ENCODE results near the gene RNF8. TPM values are rescaled to one million over a fixed set of nuclear protein-coding genes. Genes with fewer than 3 reads are reported as not detected.

Gene RNF8
- total and polyA plus RNA-seq, 2 experiments from 2014 or later = 38.5 to 49.9 TPM

- TF ChIP-seq CTCF (IDR thresholded peaks at IDR 0.05; ENCODE audit: low read depth, low read length) = no peak
- H3K4me3 ChIP-seq = no peak overlapping the region
- DNase-seq (ENCODE audit: low read depth in 1 of 2, low spot score in 1 of 2) = no peak
- peaks cover 8% of the 10 kb centered on the region for H3K4me1 ChIP-seq (ENCODE audit: low read depth)
- H3K9me3 ChIP-seq (ENCODE audit: low read depth) = no peaks in the 10 kb centered on the region
- H3K36me3 ChIP-seq = peaks cover 30% of the 10 kb centered on the region
- H3K27ac ChIP-seq = peak overlapping the region; percentile 79
- no peaks in the 10 kb centered on the region for H3K27me3 ChIP-seq
These were observed 34.6 kb upstream of the RNF8 start for GRCh38 chr6:37319156-37319555.

GRCh38 chr6:37319856-37320480 lies 33.8 kb upstream of the RNF8 start:
- no peaks in the 10 kb centered on the region for H3K9me3 ChIP-seq (ENCODE audit: low read depth)
- no peak for DNase-seq (ENCODE audit: low read depth in 1 of 2, low spot score in 1 of 2)
- peak overlapping the region; percentile 79 for H3K27ac ChIP-seq
- H3K27me3 ChIP-seq = no peaks in the 10 kb centered on the region
- no peak overlapping the region for H3K4me3 ChIP-seq
- H3K4me1 ChIP-seq (ENCODE audit: low read depth) = peaks cover 8% of the 10 kb centered on the region
- no peak for TF ChIP-seq CTCF (IDR thresholded peaks at IDR 0.05; ENCODE audit: low read depth, low read length)
- peaks cover 33% of the 10 kb centered on the region for H3K36me3 ChIP-seq

GRCh38 chr6:37320646-37321045 lies 33.1 kb upstream of the RNF8 start:
- H3K36me3 ChIP-seq = peaks cover 30% of the 10 kb centered on the region
- peak overlapping the region; percentile 79 for H3K27ac ChIP-seq
- peaks cover 8% of the 10 kb centered on the region for H3K4me1 ChIP-seq (ENCODE audit: low read depth)
- H3K27me3 ChIP-seq = no peaks in the 10 kb centered on the region
- H3K9me3 ChIP-seq (ENCODE audit: low read depth) = no peaks in the 10 kb centered on the region
- no peak overlapping the region for H3K4me3 ChIP-seq
- no peak for TF ChIP-seq CTCF (IDR thresholded peaks at IDR 0.05; ENCODE audit: low read depth, low read length)
- peak in 1 of 2 donors; percentile 43 for DNase-seq (ENCODE audit: low read depth in 1 of 2, low spot score in 1 of 2)

DNA sequence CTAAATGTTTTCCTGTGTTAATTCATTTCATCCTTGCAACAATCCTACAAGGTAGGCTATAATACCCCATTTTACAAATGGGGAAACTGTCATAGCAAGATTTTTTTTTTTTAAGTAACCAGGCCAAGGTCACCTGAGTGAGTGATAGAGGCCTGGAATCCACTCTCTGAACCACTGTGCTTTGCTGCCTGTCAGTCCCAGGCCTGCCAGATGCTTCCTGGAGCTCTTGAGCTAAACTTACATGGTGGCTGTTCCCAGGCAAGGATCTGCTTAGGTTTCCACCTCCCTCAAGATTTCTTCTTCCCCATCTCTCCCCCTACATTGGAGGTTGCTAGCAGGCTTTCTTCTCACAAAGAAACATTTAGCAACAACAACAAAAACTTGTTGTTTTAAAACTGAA lies 32.7 kb upstream of the RNF8 start:
- Histone ChIP-seq H3K4me1 (ENCODE audit: low read depth) (peaks cover 8% of the 10 kb centered on the region), H3K36me3 (peaks cover 26% of the 10 kb centered on the region)

DNA sequence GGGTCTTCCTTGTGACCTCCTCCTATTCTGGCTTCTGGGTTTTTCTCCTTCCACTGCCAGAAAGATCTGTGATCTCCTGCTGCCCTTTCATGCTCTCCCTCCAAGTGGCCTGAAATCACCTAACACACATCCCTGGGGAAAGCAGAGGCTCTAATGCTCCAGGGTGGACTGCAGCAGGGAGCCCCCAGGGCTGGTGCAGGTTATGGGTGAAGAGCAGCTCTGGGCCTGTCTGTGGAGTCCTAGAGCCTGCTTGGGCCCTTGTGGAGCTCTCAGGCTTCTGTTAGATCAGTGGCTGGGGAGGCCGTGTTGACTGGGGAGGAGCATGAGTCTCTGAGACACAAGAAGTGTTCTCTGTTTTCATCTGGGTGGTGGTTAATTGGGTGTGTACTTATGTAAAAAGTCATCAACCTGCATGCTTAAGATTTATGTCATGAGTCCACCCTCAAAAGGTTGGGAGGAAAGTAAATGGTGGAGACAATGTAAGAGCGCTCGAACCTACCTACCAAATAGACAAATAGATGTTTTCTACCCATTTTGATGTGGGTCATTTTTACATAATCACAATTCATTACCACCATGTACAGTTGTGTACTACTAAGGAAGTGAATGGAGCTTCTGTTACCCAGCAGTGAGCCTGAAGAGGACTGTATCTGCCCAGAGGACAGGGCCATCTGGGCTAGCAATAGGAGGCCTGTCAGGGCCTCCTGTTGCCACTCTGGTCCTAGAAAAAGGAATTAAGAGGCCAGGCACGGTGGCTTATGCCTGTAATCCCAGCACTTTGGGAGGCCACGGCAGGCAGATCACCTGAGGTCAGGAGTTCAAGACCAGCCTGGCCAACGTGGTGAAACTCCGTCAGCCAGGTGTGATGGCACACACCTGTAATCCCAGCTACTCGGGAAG lies 32.0 kb upstream of the RNF8 start:
- TF ChIP-seq CTCF (IDR thresholded peaks at IDR 0.05; ENCODE audit: low read depth, low read length) = no peak
- Histone ChIP-seq H3K36me3 (peaks cover 20% of the 10 kb centered on the region), H3K4me3 (no peak overlapping the region), H3K4me1 (ENCODE audit: low read depth) (peaks cover 8% of the 10 kb centered on the region), H3K27me3 (no peaks in the 10 kb centered on the region), H3K9me3 (ENCODE audit: low read depth) (no peaks in the 10 kb centered on the region), H3K27ac (peak overlapping the region; percentile 79)
- DNase-seq (ENCODE audit: low read depth in 1 of 2, low spot score in 1 of 2) = no peak

More for the DNA sequence above, 32.7 kb upstream of the RNF8 start:
- Histone ChIP-seq H3K27ac (peak overlapping the region; percentile 79), H3K27me3 (no peaks in the 10 kb centered on the region), H3K9me3 (ENCODE audit: low read depth) (no peaks in the 10 kb centered on the region), H3K4me3 (no peak overlapping the region)
- peak in 1 of 2 donors; percentile 38 for DNase-seq (ENCODE audit: low read depth in 1 of 2, low spot score in 1 of 2)
- TF ChIP-seq CTCF (IDR thresholded peaks at IDR 0.05; ENCODE audit: low read depth, low read length) = no peak

Measured in cardiac muscle cell (in vitro differentiated cells and primary cell).